Mucosa of descending colon (tissue), 3 donors: ENCODE results near the gene DNAH12. TPM values are rescaled to one million over a fixed set of nuclear protein-coding genes. Genes with fewer than 3 reads are reported as not detected.

Experiments used
- ATAC-seq: fragments of 200-7000 bp; cut with Tn5 transposase; one replicate; pipeline ENCODE4 v1.9.1; 2020; ENCODE audit warnings: mild to moderate bottlenecking, moderate library complexity
- DNase-seq, 3 donors: peaks; one replicate each; pipeline ENCODE4 v3.0.0-alpha.2; 2020
- H3K36me3 ChIP-seq: fragments of 200-600 bp; one replicate; pipeline ENCODE4 v1.8.0; 2021; ENCODE audit warnings: low read depth, mild to moderate bottlenecking
- H3K4me1 ChIP-seq: fragments of 200-600 bp; one replicate; pipeline ENCODE4 v1.8.0; 2021; ENCODE audit warnings: low read depth, mild to moderate bottlenecking
- H3K4me3 ChIP-seq: fragments of 200-600 bp; one replicate; pipeline ENCODE4 v1.8.0; 2021; ENCODE audit warnings: mild to moderate bottlenecking
- H3K9me3 ChIP-seq: fragments of 200-600 bp; one replicate; pipeline ENCODE4 v1.8.0; 2021; ENCODE audit warnings: mild to moderate bottlenecking
- CTCF ChIP-seq: fragments of 200-600 bp; IDR thresholded peaks from one replicate; pipeline ENCODE4 v1.8.0; 2022; ENCODE audit warnings: antibody characterized with exemption, mild to moderate bottlenecking
- intact Hi-C, 2 donors: fragments of 100-400 bp; cut with DNase I in 1 of 2; cut with micrococcal nuclease in 1 of 2; formaldehyde crosslinking; loops; one replicate each; pipeline versions ENCODE4 v1.11.0 to v1.11.1; 2022; cut with DNase I, micrococcal nuclease
- total RNA-seq, 3 donors: library from RNA; stranded (reverse); fragmentation: NEBNext Ultra II Directional in 2 of 3; extraction: Animal tissue kit (Norgen Biotek cat#: 25700) in 2 of 3; gene quantifications; one replicate each; pipeline versions ENCODE4 v1.2.1 to v1.2.4, GENCODE V29; 2021 to 2023
- donor health status: DM: no; HTN: no; CAD: no; lungs with moderate emphysema.
- donor health status: DM: no; HTN: no; CAD: no.
- donor health status: DM: no; HTN: yes; CAD: no.

Gene DNAH12
- total RNA-seq, 3 donors from 2014 or later, result 0.07 to 0.26 (median 0.16) TPM

- Histone ChIP-seq H3K4me3 (peak within 1 kb of the TSS; percentile 81), H3K9me3 (no peaks in the 10 kb centered on the region), H3K36me3 (no peaks in the 10 kb centered on the region), H3K4me1 (peaks cover 21% of the 10 kb centered on the region)
- ATAC-seq (peak; percentile 92), DNase-seq (peak; percentile 88 to 90 (median 90))
- no peak for TF ChIP-seq CTCF
- intact Hi-C loops, result loop anchor here in 1 of 2 donors (2.0 kb wide), 1 partner anchor 41 kb away; the partner anchor contains the start of gene ARF4
These were observed 11.8 kb upstream of the DNAH12 start, which contains the start of gene PDE12 for GRCh38 chr3:57555738-57556458. Gene PDE12, plus strand, starts transcription at chr3:57556274. Its CDS starts 106 bp downstream, at chr3:57556380.

- peak overlapping the region; percentile 81 for H3K4me3 ChIP-seq
- peaks cover 21% of the 10 kb centered on the region for H3K4me1 ChIP-seq
- intact Hi-C loops, result no loop called here
- DNase-seq, result peak in 1 of 3 donors; percentile 25
- no peak for TF ChIP-seq CTCF
- H3K9me3 ChIP-seq, result no peaks in the 10 kb centered on the region
- ATAC-seq, result peak; percentile 3
- no peaks in the 10 kb centered on the region for H3K36me3 ChIP-seq
These were observed 11.2 kb upstream of the DNAH12 start for GRCh38 chr3:57555306-57555705.

- no peaks in the 10 kb centered on the region for H3K9me3 ChIP-seq
- intact Hi-C loops, result no loop called here
- no peak for TF ChIP-seq CTCF
- ATAC-seq (no peak), DNase-seq (no peak)
- no peaks in the 10 kb centered on the region for H3K4me1 ChIP-seq
- no peaks in the 10 kb centered on the region for H3K36me3 ChIP-seq
- H3K4me3 ChIP-seq, result no peak overlapping the region
These were observed 2.5 kb upstream of the DNAH12 start for GRCh38 chr3:57546616-57547015.

- no peaks in the 10 kb centered on the region for H3K36me3 ChIP-seq
- no peak for TF ChIP-seq CTCF
- DNase-seq (no peak), ATAC-seq (peak; percentile 39)
- intact Hi-C loops, result no loop called here
- no peaks in the 10 kb centered on the region for H3K4me1 ChIP-seq
- no peak overlapping the region for H3K4me3 ChIP-seq
- H3K9me3 ChIP-seq, result no peaks in the 10 kb centered on the region
These were observed 1.6 kb upstream of the DNAH12 start for GRCh38 chr3:57545636-57546268.

- Histone ChIP-seq H3K4me3 (no peak overlapping the region), H3K9me3 (no peaks in the 10 kb centered on the region), H3K36me3 (no peaks in the 10 kb centered on the region), H3K4me1 (no peaks in the 10 kb centered on the region)
- no peak for TF ChIP-seq CTCF
- intact Hi-C loops, result no loop called here
- DNase-seq, result no peak
- ATAC-seq, result no peak
These were observed 5.7 kb downstream of the DNAH12 start for GRCh38 chr3:57538465-57538864.
